NCI-H2029 treated with DMSO at 0.1 percent for 48 hours (cell line): ENCODE data around the gene RASSF5.
"Not testable (repeated sequence)": the region's sequence is repeated elsewhere in the genome, so short reads cannot be mapped to it uniquely, and the experiment has no call there.

Experiments
- DNase-seq: peaks from one replicate; lab custom pipeline; 2025; lab: John Stamatoyannopoulos, UW

RASSF5 gene

DNA sequence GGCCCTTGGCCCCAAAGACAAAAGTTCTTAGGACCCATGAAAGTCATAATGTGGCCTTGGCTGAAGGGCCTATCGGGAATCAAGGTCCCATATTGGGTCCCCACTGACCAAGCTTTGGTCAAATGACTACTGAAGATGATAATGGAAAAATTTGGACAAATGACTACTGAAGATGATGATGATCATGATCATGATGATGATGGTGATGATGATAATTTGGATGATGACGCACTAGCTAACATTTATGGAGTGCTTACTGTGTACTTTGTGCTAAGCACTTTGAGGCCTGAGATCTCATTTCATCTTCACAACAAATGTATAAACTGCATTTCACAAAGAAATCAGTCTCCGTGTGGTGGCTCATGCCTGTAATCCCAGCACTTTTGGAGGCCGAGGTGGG lies 65.5 kb downstream of the RASSF5 start:
- DNase-seq = no peak

DNA sequence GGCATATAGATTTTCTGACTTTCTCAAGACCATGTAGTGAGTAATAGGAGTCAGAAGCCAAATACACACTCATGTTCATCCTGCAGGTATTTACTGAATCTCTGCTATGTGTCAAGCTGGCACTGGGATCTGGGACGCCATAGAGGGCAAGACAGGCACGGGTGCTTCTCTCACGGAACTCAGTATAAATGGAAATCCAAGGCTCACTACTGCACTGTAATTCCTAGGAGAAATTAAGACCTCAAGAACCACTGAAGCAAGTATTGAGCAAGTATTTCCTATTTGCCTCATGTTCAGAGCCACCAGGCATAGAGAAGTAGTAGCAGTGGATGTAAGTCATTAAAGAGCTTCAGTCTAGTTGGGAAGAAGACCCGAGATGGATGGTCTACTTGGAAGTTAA lies 66.0 kb downstream of the RASSF5 start:
- no peak for DNase-seq

DNA sequence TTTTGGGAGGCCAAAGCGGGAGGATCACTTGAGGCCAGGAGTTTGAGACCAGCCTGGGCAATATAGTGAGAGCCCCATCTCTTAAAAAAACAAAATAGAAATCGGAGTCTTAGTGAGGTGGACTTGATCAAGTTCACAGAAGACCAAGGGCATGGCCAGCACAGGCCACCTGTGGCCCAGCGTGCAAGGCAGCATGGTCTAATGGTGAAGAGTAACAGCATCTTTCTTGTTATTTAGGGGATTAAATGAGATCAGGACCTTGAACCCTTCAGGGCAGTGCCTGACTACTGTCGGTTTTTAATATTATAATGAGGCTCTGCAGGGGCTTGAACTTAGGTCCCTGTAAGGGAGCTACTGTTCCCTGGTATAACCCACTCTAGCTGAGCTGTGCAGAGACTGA lies 66.4 kb downstream of the RASSF5 start:
- DNase-seq = no peak

DNA sequence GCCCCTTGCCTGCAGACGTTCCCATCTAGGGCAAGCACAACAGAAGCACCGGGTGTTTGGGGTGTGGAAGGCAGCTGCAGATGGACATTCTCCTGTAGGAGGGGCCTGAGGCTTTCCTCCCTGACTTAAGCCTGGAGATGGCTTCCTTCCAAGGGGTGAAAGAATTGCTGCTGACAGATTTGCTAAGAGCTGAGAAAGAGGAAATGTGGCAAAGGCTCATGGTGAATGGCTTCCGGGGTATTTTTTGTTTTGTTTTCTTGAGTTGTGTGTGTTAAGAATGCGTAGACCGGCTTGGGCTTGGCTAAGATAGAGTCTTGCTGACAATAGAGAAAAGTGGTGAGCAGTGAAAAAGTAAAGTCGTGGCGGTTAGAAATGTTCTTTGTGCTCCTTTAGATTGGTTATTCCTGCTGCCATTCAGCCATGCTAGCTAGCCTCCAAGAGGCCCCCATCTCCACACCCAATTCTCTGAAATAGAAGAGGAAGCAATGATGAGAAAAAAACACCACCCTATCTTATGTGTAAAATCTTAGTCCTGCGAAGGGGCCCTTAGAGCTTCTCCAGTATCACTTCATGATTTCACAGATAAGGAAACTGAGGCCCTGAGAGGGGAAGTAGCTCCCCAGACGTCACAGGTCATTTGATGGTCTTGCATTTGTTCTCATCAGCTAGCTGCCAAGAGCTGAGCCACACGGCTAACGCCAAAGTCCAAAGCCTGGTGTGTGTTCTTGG lies 68.0 kb downstream of the RASSF5 start:
- DNase-seq = no peak

GRCh38 chr1:206575894-206576737 lies 68.8 kb downstream of the RASSF5 start:
- DNase-seq = no peak

GRCh38 chr1:206577626-206578025 lies 70.3 kb downstream of the RASSF5 start:
- no peak for DNase-seq

GRCh38 chr1:206578068-206578977 lies 71.0 kb downstream of the RASSF5 start:
- no peak for DNase-seq

DNA sequence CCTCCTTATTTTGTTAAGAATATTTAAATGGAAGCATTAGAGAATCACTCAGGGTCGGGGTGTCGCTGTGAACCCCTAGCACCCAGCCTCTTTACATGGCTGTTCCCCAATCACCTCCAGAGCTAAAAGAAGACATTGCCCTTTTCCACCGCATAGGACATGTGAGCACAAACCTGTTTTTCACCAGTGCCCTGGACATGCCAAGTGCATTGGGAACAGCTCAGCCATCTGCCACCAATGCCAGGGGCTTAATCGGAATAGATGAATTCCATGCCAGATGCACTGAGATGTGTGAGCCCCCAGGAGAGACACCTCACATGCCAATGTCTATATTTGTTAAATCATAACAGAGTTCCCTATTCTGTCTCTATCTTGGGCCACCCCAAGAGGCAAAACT lies 71.6 kb downstream of the RASSF5 start:
- DNase-seq = no peak

GRCh38 chr1:206579747-206580437 lies 72.6 kb downstream of the RASSF5 start:
- no peak for DNase-seq

- DNase-seq = no peak
These were observed 73.2 kb downstream of the RASSF5 start for GRCh38 chr1:206580438-206581113.

GRCh38 chr1:206581114-206581497 lies 73.8 kb downstream of the RASSF5 start:
- DNase-seq = not testable (repeated sequence)

GRCh38 chr1:206581571-206581981 lies 74.2 kb downstream of the RASSF5 start:
- no peak for DNase-seq

GRCh38 chr1:206582537-206582936 lies 75.2 kb downstream of the RASSF5 start:
- DNase-seq = no peak

GRCh38 chr1:206582971-206583706 lies 75.8 kb downstream of the RASSF5 start:
- DNase-seq = no peak

- DNase-seq = peak; percentile 51
These were observed 76.6 kb downstream of the RASSF5 start for GRCh38 chr1:206583707-206584648.

DNA sequence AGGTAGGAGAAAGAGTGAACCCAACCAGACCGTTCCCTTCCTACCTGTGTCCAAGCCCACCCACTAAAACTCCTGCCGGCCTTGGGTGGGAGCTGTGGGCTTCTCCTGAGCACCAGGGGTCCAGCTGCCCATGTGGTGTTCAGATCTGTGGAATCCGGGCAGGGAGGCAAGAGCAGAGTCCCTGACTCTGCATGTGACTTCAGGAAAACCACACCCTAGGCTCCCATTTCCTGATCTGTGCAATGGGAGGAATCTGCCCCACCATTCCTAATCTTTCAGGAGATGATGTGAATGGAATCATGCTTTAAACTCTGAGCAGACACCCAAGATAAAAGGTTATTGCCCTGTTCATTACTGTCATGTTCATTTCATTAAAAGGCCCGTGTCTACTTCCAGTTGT lies 77.4 kb downstream of the RASSF5 start:
- no peak for DNase-seq

DNA sequence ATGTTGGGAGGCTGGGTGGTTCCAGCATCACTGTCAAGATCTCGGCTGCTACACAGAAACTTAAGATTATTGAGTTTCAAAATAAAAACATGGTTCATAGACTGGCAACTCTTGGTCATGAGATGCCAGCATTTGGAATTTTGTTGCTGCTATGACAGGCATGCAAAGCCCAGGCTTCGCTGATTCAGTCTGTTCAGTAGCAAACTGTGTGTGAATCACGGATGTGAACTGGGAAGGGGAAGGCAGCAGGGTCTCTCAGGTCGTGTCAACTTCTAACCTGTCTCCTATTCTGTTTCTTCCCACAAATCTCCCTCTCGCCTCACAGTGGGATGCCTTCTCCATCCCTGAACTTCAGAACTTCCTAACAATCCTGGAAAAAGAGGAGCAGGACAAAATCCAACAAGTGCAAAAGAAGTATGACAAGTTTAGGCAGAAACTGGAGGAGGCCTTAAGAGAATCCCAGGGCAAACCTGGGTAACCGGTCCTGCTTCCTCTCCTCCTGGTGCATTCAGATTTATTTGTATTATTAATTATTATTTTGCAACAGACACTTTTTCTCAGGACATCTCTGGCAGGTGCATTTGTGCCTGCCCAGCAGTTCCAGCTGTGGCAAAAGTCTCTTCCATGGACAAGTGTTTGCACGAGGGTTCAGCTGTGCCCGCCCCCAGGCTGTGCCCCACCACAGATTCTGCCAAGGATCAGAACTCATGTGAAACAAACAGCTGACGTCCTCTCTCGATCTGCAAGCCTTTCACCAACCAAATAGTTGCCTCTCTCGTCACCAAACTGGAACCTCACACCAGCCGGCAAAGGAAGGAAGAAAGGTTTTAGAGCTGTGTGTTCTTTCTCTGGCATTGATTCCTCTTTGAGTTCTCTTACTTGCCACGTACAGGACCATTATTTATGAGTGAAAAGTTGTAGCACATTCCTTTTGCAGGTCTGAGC lies 79.4 kb downstream of the RASSF5 start:
- no peak for DNase-seq

DNA sequence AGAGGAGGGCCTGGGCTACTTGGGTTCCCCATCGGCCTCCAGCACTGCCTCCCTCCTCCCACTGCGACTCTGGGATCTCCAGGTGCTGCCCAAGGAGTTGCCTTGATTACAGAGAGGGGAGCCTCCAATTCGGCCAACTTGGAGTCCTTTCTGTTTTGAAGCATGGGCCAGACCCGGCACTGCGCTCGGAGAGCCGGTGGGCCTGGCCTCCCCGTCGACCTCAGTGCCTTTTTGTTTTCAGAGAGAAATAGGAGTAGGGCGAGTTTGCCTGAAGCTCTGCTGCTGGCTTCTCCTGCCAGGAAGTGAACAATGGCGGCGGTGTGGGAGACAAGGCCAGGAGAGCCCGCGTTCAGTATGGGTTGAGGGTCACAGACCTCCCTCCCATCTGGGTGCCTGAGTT lies 80.6 kb downstream of the RASSF5 start:
- no peak for DNase-seq
